MCF 10A (cell line): ENCODE data around the gene ODAPH. TPM values are rescaled to one million over a fixed set of nuclear protein-coding genes. Genes with fewer than 3 reads are reported as not detected.
A peak's percentile ranks its signal among the peaks of the same experiment; 100 is the strongest.

Experiments
- BruUV-seq: library from RNA; stranded (reverse); fragments of 400-500 nt; replicated peaks from 2 replicates; lab custom pipeline; 2021; lab: Mats Ljungman, UMichigan
- CTCF ChIA-PET: fragments of 300-600 bp; sonication (Branson Sonifier 250); formaldehyde crosslinking; extraction: SDS; loops from one replicate; lab custom pipeline; 2021; ENCODE audit warnings: antibody characterized with exemption, inconsistent platforms; lab: Yijun Ruan, JAX
- POLR2A ChIA-PET: fragments of 300-600, 350-650 bp; sonication (Branson Sonifier 250); formaldehyde crosslinking; extraction: SDS; loops from one replicate; lab custom pipeline; 2020; ENCODE audit warnings: antibody characterized with exemption, inconsistent platforms; lab: Yijun Ruan, JAX
- DNase-seq: peaks from one replicate; pipeline ENCODE4 v3.0.0-alpha.2; 2018; ENCODE audit not compliant: unreplicated experiment
- H3K27ac Mint-ChIP-seq: one replicate; pipeline ENCODE4 v1.8.0; 2022; ENCODE audit warnings: mild to moderate bottlenecking, low read depth, mixed read lengths; ENCODE audit not compliant: unreplicated experiment
- H3K27me3 Mint-ChIP-seq: one replicate; pipeline ENCODE4 v1.8.0; 2022; ENCODE audit warnings: mixed read lengths; ENCODE audit not compliant: insufficient read depth, unreplicated experiment
- H3K36me3 Mint-ChIP-seq: one replicate; pipeline ENCODE4 v1.8.0; 2022; ENCODE audit warnings: mild to moderate bottlenecking, moderate library complexity, mixed read lengths; ENCODE audit not compliant: insufficient read depth, unreplicated experiment
- H3K4me1 Mint-ChIP-seq: one replicate; pipeline ENCODE4 v1.8.0; 2022; ENCODE audit warnings: mixed read lengths; ENCODE audit not compliant: insufficient read depth, unreplicated experiment
- H3K4me3 Mint-ChIP-seq: one replicate; pipeline ENCODE4 v1.8.0; 2022; ENCODE audit warnings: mild to moderate bottlenecking, moderate library complexity, mixed read lengths; ENCODE audit not compliant: unreplicated experiment
- H3K9me3 Mint-ChIP-seq: one replicate; pipeline ENCODE4 v1.8.0; 2022; ENCODE audit warnings: mixed read lengths; ENCODE audit not compliant: unreplicated experiment
- intact Hi-C: fragments of 100-400 bp; cut with micrococcal nuclease; formaldehyde crosslinking; loops from 2 replicates; pipeline ENCODE4 v1.14.1; 2022
- total RNA-seq: library from RNA; stranded (reverse); gene quantifications from 2 replicates; pipeline ENCODE4 v1.2.3, GENCODE V29; 2022
- TF ChIP-seq, protein P1 (sequence below): fragments of 200-600 bp; IDR thresholded peaks from one replicate; pipeline ENCODE4 v1.8.0; 2022; ENCODE audit warnings: antibody characterized with exemption, mild to moderate bottlenecking; ENCODE audit not compliant: unreplicated experiment

The ODAPH gene
- total RNA-seq, 1 experiment from 2014 or later = not detected

DNA sequence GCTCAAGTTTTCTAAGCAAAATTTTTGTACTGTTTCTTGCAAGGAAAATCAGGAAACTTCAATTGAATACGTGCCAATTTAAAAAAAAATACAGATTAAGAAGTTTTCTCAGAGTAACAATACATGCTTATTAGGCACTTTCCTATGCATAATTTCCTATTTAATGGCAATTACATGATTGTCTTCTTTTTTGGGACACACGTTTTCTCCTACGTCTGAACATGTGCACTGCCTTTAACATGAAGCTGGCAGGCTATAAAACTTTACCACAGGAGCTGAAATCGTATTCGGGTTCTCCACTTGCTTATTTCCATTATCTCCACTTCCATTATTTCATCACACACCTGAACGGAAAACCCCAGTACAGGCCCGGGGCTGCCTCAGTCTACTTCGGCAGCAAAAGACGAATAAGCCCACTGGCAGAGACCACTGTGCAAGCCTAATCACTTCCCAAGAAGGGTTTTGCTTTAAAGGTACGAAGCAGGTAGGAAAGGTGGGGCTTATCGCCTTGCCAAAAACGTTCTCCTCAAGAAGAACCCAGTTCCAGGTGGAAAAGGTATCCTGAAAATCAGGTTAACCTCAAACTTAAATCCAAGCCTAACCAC lies 42.2 kb upstream of the ODAPH start:
- TF ChIP-seq, protein P1, sequence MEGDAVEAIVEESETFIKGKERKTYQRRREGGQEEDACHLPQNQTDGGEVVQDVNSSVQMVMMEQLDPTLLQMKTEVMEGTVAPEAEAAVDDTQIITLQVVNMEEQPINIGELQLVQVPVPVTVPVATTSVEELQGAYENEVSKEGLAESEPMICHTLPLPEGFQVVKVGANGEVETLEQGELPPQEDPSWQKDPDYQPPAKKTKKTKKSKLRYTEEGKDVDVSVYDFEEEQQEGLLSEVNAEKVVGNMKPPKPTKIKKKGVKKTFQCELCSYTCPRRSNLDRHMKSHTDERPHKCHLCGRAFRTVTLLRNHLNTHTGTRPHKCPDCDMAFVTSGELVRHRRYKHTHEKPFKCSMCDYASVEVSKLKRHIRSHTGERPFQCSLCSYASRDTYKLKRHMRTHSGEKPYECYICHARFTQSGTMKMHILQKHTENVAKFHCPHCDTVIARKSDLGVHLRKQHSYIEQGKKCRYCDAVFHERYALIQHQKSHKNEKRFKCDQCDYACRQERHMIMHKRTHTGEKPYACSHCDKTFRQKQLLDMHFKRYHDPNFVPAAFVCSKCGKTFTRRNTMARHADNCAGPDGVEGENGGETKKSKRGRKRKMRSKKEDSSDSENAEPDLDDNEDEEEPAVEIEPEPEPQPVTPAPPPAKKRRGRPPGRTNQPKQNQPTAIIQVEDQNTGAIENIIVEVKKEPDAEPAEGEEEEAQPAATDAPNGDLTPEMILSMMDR = no peak
- Mint-ChIP-seq H3K4me3 (no peak overlapping the region), H3K27ac (no peak overlapping the region), H3K4me1 (peaks cover 32% of the 10 kb centered on the region), H3K36me3 (peaks cover 48% of the 10 kb centered on the region), H3K27me3 (no peaks in the 10 kb centered on the region), H3K9me3 (no peaks in the 10 kb centered on the region)
- TSS peak; percentile 46 for BruUV-seq
- no peak for DNase-seq
- POLR2A ChIA-PET = interaction anchor here (0.6 to 4.6 kb wide), 28 partner anchors 9 to 1644 kb away, joined by 3 to 66 read pairs (median 4); partner anchors contain the start of genes CCNG2, G3BP2 and USO1
- intact Hi-C loops = no loop called here
- CTCF ChIA-PET = interaction anchor here (0.7 to 0.9 kb wide), 2 partner anchors 630 to 783 kb away, joined by 3 to 4 read pairs; no protein-coding TSS in a partner anchor

DNA sequence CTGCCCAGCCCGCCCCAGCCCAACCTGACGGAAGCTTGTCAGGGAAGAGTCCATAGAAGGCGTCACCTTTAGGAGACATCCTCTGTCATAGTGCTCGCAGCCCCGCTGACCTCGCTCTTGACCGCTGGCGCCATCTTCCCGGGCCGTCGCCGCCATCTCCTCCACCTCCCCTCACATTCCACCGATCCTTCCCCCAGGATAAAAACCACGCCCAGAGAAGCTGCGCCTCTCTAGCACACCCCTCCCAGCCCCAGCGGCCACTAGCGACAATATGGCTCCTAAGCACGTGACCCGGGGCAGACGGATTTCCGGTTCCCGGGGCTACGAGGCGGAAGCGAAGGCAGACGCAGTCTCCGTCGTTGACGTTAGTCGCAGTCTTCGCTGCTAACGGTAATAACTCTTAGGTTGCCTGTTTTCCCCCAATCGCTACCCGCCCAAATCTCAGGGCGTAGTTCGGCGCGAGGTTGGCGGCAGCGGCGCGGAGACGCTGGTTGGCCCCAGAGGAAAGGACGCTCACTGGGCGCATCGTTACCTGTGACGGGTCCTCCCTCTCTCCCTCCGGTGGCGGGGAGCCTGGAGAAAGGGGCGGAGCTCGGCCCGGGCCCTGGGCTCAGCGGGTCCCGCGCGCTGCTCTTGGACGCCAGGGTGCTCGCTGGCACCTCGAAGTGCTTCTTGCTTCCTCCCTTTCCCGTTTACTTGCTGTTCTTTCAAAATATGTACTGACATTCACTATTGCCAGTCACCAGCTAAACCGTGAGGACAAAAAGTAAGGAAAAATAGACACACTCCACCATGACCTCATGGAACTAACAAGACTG lies 41.5 kb upstream of the ODAPH start, which contains the start of the genes RCHY1 and THAP6:
Gene RCHY1 (minus strand): TSS at position 273 of the 818 bp plus-strand sequence. CDS start 117 bp downstream, at position 156.
Gene THAP6 (plus strand): TSS at position 343 of the 818 bp plus-strand sequence. CDS start 980 bp downstream, outside the sequence.
- intact Hi-C loops = no loop called here
- Mint-ChIP-seq H3K9me3 (no peaks in the 10 kb centered on the region), H3K27me3 (no peaks in the 10 kb centered on the region), H3K27ac (no peak within 1 kb of the TSS), H3K4me1 (peaks cover 33% of the 10 kb centered on the region), H3K36me3 (peaks cover 49% of the 10 kb centered on the region), H3K4me3 (no peak within 1 kb of the TSS)
- TF ChIP-seq, protein P1 = no peak
- TSS peak; percentile 62 for BruUV-seq
- POLR2A ChIA-PET = interaction anchor here (0.5 to 4.6 kb wide), 33 partner anchors 9 to 1643 kb away, joined by 3 to 66 read pairs (median 4); partner anchors contain the start of genes CCNG2, G3BP2, ODAPH and USO1
- CTCF ChIA-PET = interaction anchor here (0.6 to 1.2 kb wide), 8 partner anchors 12 to 720 kb away, joined by 3 to 4 read pairs (median 4); partner anchors contain the start of genes BTC and USO1
- peak; percentile 98 for DNase-seq

- CTCF ChIA-PET = interaction anchor here (0.6 to 1.2 kb wide), 8 partner anchors 11 to 721 kb away, joined by 3 to 4 read pairs (median 4); partner anchors contain the start of genes BTC and USO1
- TF ChIP-seq, protein P1 = no peak
- Mint-ChIP-seq H3K4me1 (peaks cover 26% of the 10 kb centered on the region), H3K36me3 (peaks cover 48% of the 10 kb centered on the region), H3K9me3 (no peaks in the 10 kb centered on the region), H3K27ac (no peak overlapping the region), H3K4me3 (no peak overlapping the region), H3K27me3 (no peaks in the 10 kb centered on the region)
- peak; percentile 14 for DNase-seq
- BruUV-seq = no TSS peak
- POLR2A ChIA-PET = interaction anchor here (0.5 to 4.6 kb wide), 29 partner anchors 10 to 1643 kb away, joined by 3 to 66 read pairs (median 5); partner anchors contain the start of genes CCNG2, G3BP2, ODAPH and USO1
- intact Hi-C loops = no loop called here
Measured at GRCh38 chr4:75514949-75515612, 40.8 kb upstream of the ODAPH start.
